ENCODE results near the gene S100A1.
"Not testable (repeated sequence)": the region's sequence is repeated elsewhere in the genome, so short reads cannot be mapped to it uniquely, and the experiment has no call there.

S100A1 gene

GRCh38 chr1:153636312-153636711 lies 8.1 kb downstream of the S100A1 start:
- TF ChIP-seq FOXM1 (IDR thresholded peaks at IDR 0.05; ENCODE audit: borderline replicate concordance) (no peak), HDGF (IDR thresholded peaks at IDR 0.05; ENCODE audit: borderline replicate concordance) (no peak), ELF4 (IDR thresholded peaks at IDR 0.05) (no peak)
- ChIA-PET CTCF (no interaction called here), POLR2A (interaction anchor here (1.6 kb wide), 1 partner anchor 9 kb away, joined by 7 read pairs; the partner anchor contains the start of gene S100A13)
- no peak for DNase-seq (ENCODE audit: extremely low spot score)

GRCh38 chr1:153638261-153638660 lies 10.0 kb downstream of the S100A1 start:
- no peak for DNase-seq (ENCODE audit: extremely low spot score)
- ChIA-PET POLR2A (interaction anchor here (0.8 to 1.8 kb wide), 3 partner anchors 10 to 137 kb away, joined by 3 to 11 read pairs (median 3); partner anchors contain the start of genes S100A1, S100A13 and SLC27A3), CTCF (interaction anchor here (1.9 kb wide), 1 partner anchor 11 kb away, joined by 6 read pairs; the partner anchor contains the start of gene S100A13)
- no peak for TF ChIP-seq ELF4 (IDR thresholded peaks at IDR 0.05)
- TF ChIP-seq CTBP1 (IDR thresholded peaks at IDR 0.05; ENCODE audit: borderline replicate concordance) = no peak
- TF ChIP-seq L3MBTL2 (conservative IDR thresholded peaks at IDR 0.05) = no peak
- TF ChIP-seq ARNT (IDR thresholded peaks at IDR 0.05) = no peak
- no peak for TF ChIP-seq ZNF384 (IDR thresholded peaks at IDR 0.05)
- TF ChIP-seq TARDBP (IDR thresholded peaks at IDR 0.05) = no peak
- no peak for TF ChIP-seq SP1 (IDR thresholded peaks at IDR 0.05)
- no peak for TF ChIP-seq FOXA1 (IDR thresholded peaks at IDR 0.05)

GRCh38 chr1:153639280-153639679 lies 11.0 kb downstream of the S100A1 start:
- TF ChIP-seq NFRKB (IDR thresholded peaks at IDR 0.05) (no peak), SUZ12 (IDR thresholded peaks at IDR 0.05) (no peak), FOXK2 (IDR thresholded peaks at IDR 0.05) (no peak), ARNT (IDR thresholded peaks at IDR 0.05) (no peak), ZNF384 (IDR thresholded peaks at IDR 0.05) (no peak), TARDBP (IDR thresholded peaks at IDR 0.05) (no peak), L3MBTL2 (conservative IDR thresholded peaks at IDR 0.05) (no peak), CTBP1 (IDR thresholded peaks at IDR 0.05; ENCODE audit: borderline replicate concordance) (no peak), FOXA1 (IDR thresholded peaks at IDR 0.05) (no peak), ELF4 (IDR thresholded peaks at IDR 0.05) (no peak), SP1 (IDR thresholded peaks at IDR 0.05) (no peak), BHLHE40 (IDR thresholded peaks at IDR 0.05; ENCODE audit: borderline replicate concordance) (no peak), HDGF (IDR thresholded peaks at IDR 0.05; ENCODE audit: borderline replicate concordance) (no peak), LEF1 (IDR thresholded peaks at IDR 0.05; ENCODE audit: borderline replicate concordance) (no peak), FOXM1 (IDR thresholded peaks at IDR 0.05; ENCODE audit: borderline replicate concordance) (no peak), PKNOX1 (IDR thresholded peaks at IDR 0.05) (no peak)
- ChIA-PET POLR2A (interaction anchor here (1.3 to 1.8 kb wide), 2 partner anchors 11 to 12 kb away, joined by 4 to 11 read pairs; partner anchors contain the start of genes S100A1 and S100A13), CTCF (interaction anchor here (1.5 kb wide), 1 partner anchor 12 kb away, joined by 8 read pairs; the partner anchor contains the start of gene S100A13)
- no peak for DNase-seq (ENCODE audit: extremely low spot score)

- ChIA-PET CTCF (interaction anchor here (1.5 kb wide), 1 partner anchor 13 kb away, joined by 8 read pairs; the partner anchor contains the start of gene S100A13), POLR2A (interaction anchor here (1.3 kb wide), 1 partner anchor 13 kb away, joined by 4 read pairs; the partner anchor contains the start of gene S100A13)
- DNase-seq (ENCODE audit: extremely low spot score) = not testable (repeated sequence)
Observed at GRCh38 chr1:153640213-153640612, 12.0 kb downstream of the S100A1 start.

- ChIA-PET CTCF (no interaction called here), POLR2A (interaction anchor here (1.3 kb wide), 1 partner anchor 13 kb away, joined by 4 read pairs; the partner anchor contains the start of gene S100A13)
- no peak for TF ChIP-seq TARDBP (IDR thresholded peaks at IDR 0.05)
- no peak for TF ChIP-seq ELF4 (IDR thresholded peaks at IDR 0.05)
- no peak for TF ChIP-seq CTBP1 (IDR thresholded peaks at IDR 0.05; ENCODE audit: borderline replicate concordance)
- no peak for TF ChIP-seq L3MBTL2 (conservative IDR thresholded peaks at IDR 0.05)
- no peak for TF ChIP-seq ZNF384 (IDR thresholded peaks at IDR 0.05)
- TF ChIP-seq FOXK2 (IDR thresholded peaks at IDR 0.05) = no peak
- TF ChIP-seq SUZ12 (IDR thresholded peaks at IDR 0.05) = no peak
- no peak for TF ChIP-seq FOXA1 (IDR thresholded peaks at IDR 0.05)
- TF ChIP-seq HDGF (IDR thresholded peaks at IDR 0.05; ENCODE audit: borderline replicate concordance) = no peak
- DNase-seq (ENCODE audit: extremely low spot score) = no peak
Observed at GRCh38 chr1:153640861-153641260, 12.6 kb downstream of the S100A1 start.

- DNase-seq (ENCODE audit: extremely low spot score) = no peak
- POLR2A ChIA-PET = interaction anchor here (4.5 kb wide), 1 partner anchor 8 kb away, joined by 47 read pairs; the partner anchor contains the start of gene CHTOP
- CTCF ChIA-PET = no interaction called here
- no peak for TF ChIP-seq L3MBTL2 (conservative IDR thresholded peaks at IDR 0.05)
Observed at GRCh38 chr1:153642161-153642560, 13.9 kb downstream of the S100A1 start.

GRCh38 chr1:153643100-153643499 lies 14.9 kb downstream of the S100A1 start:
- no peak for TF ChIP-seq L3MBTL2 (conservative IDR thresholded peaks at IDR 0.05)
- no peak for TF ChIP-seq HDGF (IDR thresholded peaks at IDR 0.05; ENCODE audit: borderline replicate concordance)
- TF ChIP-seq ARNT (IDR thresholded peaks at IDR 0.05) = no peak
- TF ChIP-seq TARDBP (IDR thresholded peaks at IDR 0.05) = no peak
- POLR2A ChIA-PET = interaction anchor here (1.1 to 4.5 kb wide), 5 partner anchors 8 to 141 kb away, joined by 3 to 47 read pairs (median 6); partner anchors contain the start of genes CHTOP, S100A1 and S100A13

GRCh38 chr1:153643816-153644215 lies 15.6 kb downstream of the S100A1 start:
- no peak for TF ChIP-seq FOXA1 (IDR thresholded peaks at IDR 0.05)
- TF ChIP-seq TARDBP (IDR thresholded peaks at IDR 0.05) = no peak
- TF ChIP-seq ELF4 (IDR thresholded peaks at IDR 0.05) = no peak
- no peak for TF ChIP-seq ARNT (IDR thresholded peaks at IDR 0.05)
- no peak for TF ChIP-seq L3MBTL2 (conservative IDR thresholded peaks at IDR 0.05)
- TF ChIP-seq CTBP1 (IDR thresholded peaks at IDR 0.05; ENCODE audit: borderline replicate concordance) = no peak
- TF ChIP-seq HDGF (IDR thresholded peaks at IDR 0.05; ENCODE audit: borderline replicate concordance) = no peak
- no peak for TF ChIP-seq BHLHE40 (IDR thresholded peaks at IDR 0.05; ENCODE audit: borderline replicate concordance)
- no peak for TF ChIP-seq SUZ12 (IDR thresholded peaks at IDR 0.05)
- no peak for TF ChIP-seq FOXM1 (IDR thresholded peaks at IDR 0.05; ENCODE audit: borderline replicate concordance)
- TF ChIP-seq FOXK2 (IDR thresholded peaks at IDR 0.05) = no peak
- TF ChIP-seq NFRKB (IDR thresholded peaks at IDR 0.05) = no peak
- TF ChIP-seq LEF1 (IDR thresholded peaks at IDR 0.05; ENCODE audit: borderline replicate concordance) = no peak
- TF ChIP-seq ZNF384 (IDR thresholded peaks at IDR 0.05) = no peak
- TF ChIP-seq PKNOX1 (IDR thresholded peaks at IDR 0.05) = no peak
- TF ChIP-seq SP1 (IDR thresholded peaks at IDR 0.05) = no peak
- ChIA-PET POLR2A (interaction anchor here (0.7 to 4.5 kb wide), 7 partner anchors 8 to 140 kb away, joined by 3 to 47 read pairs (median 5); partner anchors contain the start of genes CHTOP, S100A1 and S100A13), CTCF (interaction anchor here (0.6 kb wide), 1 partner anchor 1321 kb away, joined by 3 read pairs; no protein-coding TSS in a partner anchor)
- no peak for DNase-seq (ENCODE audit: extremely low spot score)

More at GRCh38 chr1:153643100-153643499, 14.9 kb downstream of the S100A1 start:
- CTCF ChIA-PET = interaction anchor here (0.6 to 1.0 kb wide), 3 partner anchors 133 to 1321 kb away, joined by 3 to 4 read pairs (median 3); no protein-coding TSS in a partner anchor
- no peak for DNase-seq (ENCODE audit: extremely low spot score)

Measured in HEK293T (cell line).